Prostate gland (tissue), 2 donors: Measurements from ENCODE around the gene PRPF4. TPM values are rescaled to one million over a fixed set of nuclear protein-coding genes. Genes with fewer than 3 reads are reported as not detected.

Experiments
- DNase-seq: peaks from one replicate; pipeline ENCODE4 v3.0.0-alpha.2; 2019; ENCODE audit warnings: low spot score
- H3K27ac ChIP-seq, 2 donors: fragments of 200-600 bp; sonication (generic); 2 replicates each; pipeline ENCODE4 v1.5.1; 2017 to 2019
- H3K27me3 ChIP-seq: fragments of 200-600 bp; sonication (generic); replicated peaks from 2 replicates; pipeline ENCODE4 v1.5.1; 2019; ENCODE audit not compliant: insufficient read depth
- H3K36me3 ChIP-seq, 2 donors: fragments of 200-600 bp; sonication (generic); 1 replicate in 1 of 2; 2 replicates in 1 of 2; pipeline versions ENCODE4 v1.5.1 to v1.8.1; 2017 to 2019
- H3K4me1 ChIP-seq: fragments of 200-600 bp; sonication (generic); replicated peaks from 2 replicates; pipeline ENCODE4 v1.5.1; 2019
- H3K4me3 ChIP-seq, 2 donors: fragments of 200-600 bp; sonication (generic); 2 replicates each; pipeline ENCODE4 v1.5.1; 2017 to 2019
- H3K9me3 ChIP-seq: fragments of 200-600 bp; sonication (generic); 2 replicates; pipeline ENCODE4 v1.5.1; 2017
- CTCF ChIP-seq, 4 experiments: fragments of 200-600 bp in 2 of 4; fragments of 450-650 bp in 2 of 4; sonication (generic) in 2 of 4; IDR thresholded peaks; 1 replicate in 3 of 4; 2 replicates in 1 of 4; pipeline ENCODE4 v1.5.1; 2016 to 2019; ENCODE audit warnings: antibody characterized with exemption in 4 of 4, mild to moderate bottlenecking in 2 of 4, moderate library complexity in 2 of 4
- POLR2A ChIP-seq: fragments of 450-650 bp; IDR thresholded peaks from one replicate; pipeline ENCODE4 v1.6.1; 2016; ENCODE audit warnings: antibody characterized with exemption, mild to moderate bottlenecking
- POLR2AphosphoS5 ChIP-seq: sonication (generic); formaldehyde crosslinking; IDR thresholded peaks from one replicate; pipeline ENCODE4 v1.6.1; 2017; ENCODE audit warnings: antibody characterized with exemption
- WGBS: methylation state at CpG from one replicate; pipeline ENCODE4 v1.1.5; 2018; 5-methylcytosine and 5-hydroxymethylcytosine counted together
- intact Hi-C: fragments of 100-400 bp; cut with DNase I; formaldehyde crosslinking; loops from one replicate; pipeline ENCODE4 v1.14.2; 2022
- total RNA-seq, 2 donors: library from RNA; depleted of rRNA; stranded (reverse); fragments of >200 nt; gene quantifications; one replicate each; pipeline ENCODE4 v1.1.0, GENCODE V29; 2016

PRPF4 gene
- total RNA-seq, 2 donors from 2014 or later = 25.0 to 27.1 TPM

GRCh38 chr9:113237026-113237425 lies 38.4 kb upstream of the PRPF4 start:
- no peaks in the 10 kb centered on the region for H3K4me1 ChIP-seq
- no peak for DNase-seq
- H3K27me3 ChIP-seq = no peaks in the 10 kb centered on the region
- intact Hi-C loops = no loop called here
- 90% methylated on average over 4 of the region's 4 CpGs for WGBS
- no peaks in the 10 kb centered on the region for H3K36me3 ChIP-seq
- no peak overlapping the region for H3K4me3 ChIP-seq
- no peaks in the 10 kb centered on the region for H3K9me3 ChIP-seq
- no peak for TF ChIP-seq CTCF (IDR thresholded peaks at IDR 0.05)
- no peak overlapping the region for H3K27ac ChIP-seq

- TF ChIP-seq POLR2AphosphoS5 = no peak
- TF ChIP-seq POLR2A = no peak
- TF ChIP-seq CTCF (IDR thresholded peaks at IDR 0.05) = no peak
- DNase-seq = no peak
- intact Hi-C loops = no loop called here
- no peaks in the 10 kb centered on the region for H3K36me3 ChIP-seq
- no peaks in the 10 kb centered on the region for H3K4me1 ChIP-seq
- H3K4me3 ChIP-seq = no peak overlapping the region
- H3K27me3 ChIP-seq = no peaks in the 10 kb centered on the region
- H3K9me3 ChIP-seq = no peaks in the 10 kb centered on the region
- WGBS = 93% methylated on average over 10 of the region's 10 CpGs
- no peak overlapping the region for H3K27ac ChIP-seq
These were observed 37.1 kb upstream of the PRPF4 start for GRCh38 chr9:113238202-113238858.

DNA sequence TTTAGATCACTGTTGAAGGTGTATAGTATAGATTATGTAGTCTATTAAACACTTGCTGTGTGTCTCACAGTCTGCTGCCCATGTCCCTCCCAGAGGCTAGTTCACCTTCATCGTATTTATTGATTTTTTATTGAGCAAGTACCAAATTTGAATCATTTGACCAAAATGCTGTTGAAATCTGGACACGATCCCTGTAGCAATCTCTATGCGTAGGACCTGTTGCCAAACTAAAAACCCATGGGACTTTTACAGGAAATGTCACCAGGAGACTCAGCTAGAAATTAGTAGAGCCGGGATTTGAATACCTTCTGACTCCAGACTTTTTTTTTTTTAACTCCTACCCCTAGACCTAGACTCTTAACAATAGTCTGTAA lies 36.6 kb upstream of the PRPF4 start:
- Histone ChIP-seq H3K36me3 (no peaks in the 10 kb centered on the region), H3K27ac (no peak overlapping the region), H3K4me1 (no peaks in the 10 kb centered on the region), H3K27me3 (no peaks in the 10 kb centered on the region), H3K4me3 (no peak overlapping the region), H3K9me3 (no peaks in the 10 kb centered on the region)
- TF ChIP-seq POLR2AphosphoS5 (no peak), POLR2A (no peak), CTCF (IDR thresholded peaks at IDR 0.05) (no peak)
- intact Hi-C loops = no loop called here
- DNase-seq = no peak
- WGBS = 73% methylated on average over 4 of the region's 4 CpGs

GRCh38 chr9:113241161-113241560 lies 34.3 kb upstream of the PRPF4 start:
- no peak for DNase-seq
- 65% methylated on average over 2 of the region's 2 CpGs for WGBS
- Histone ChIP-seq H3K27me3 (no peaks in the 10 kb centered on the region), H3K4me3 (no peak overlapping the region), H3K27ac (no peak overlapping the region), H3K36me3 (no peaks in the 10 kb centered on the region), H3K4me1 (no peaks in the 10 kb centered on the region), H3K9me3 (no peaks in the 10 kb centered on the region)
- TF ChIP-seq CTCF (IDR thresholded peaks at IDR 0.05) (no peak), POLR2AphosphoS5 (no peak), POLR2A (no peak)
- intact Hi-C loops = no loop called here

DNA sequence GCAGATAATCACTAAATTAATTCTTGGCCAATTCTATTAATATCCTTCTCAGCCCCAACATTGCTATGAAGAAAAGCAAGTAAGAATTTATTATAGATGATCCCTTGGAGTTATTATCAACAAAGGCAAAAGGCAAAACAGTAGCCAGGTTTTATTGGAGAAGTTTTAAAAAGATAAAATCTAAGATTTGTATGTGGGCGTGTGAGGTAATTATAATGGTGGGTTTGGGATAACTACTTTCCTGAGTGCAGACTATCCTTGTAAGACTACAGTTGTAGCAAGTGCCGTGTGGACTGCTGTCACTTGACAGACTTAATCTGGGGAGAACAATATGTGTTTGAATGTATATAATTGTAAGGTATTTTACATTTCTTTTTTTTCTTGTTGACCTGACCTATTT lies 30.9 kb upstream of the PRPF4 start:
- no peak for DNase-seq
- 45% methylated on average over 2 of the region's 2 CpGs for WGBS

More for the DNA sequence above, 30.9 kb upstream of the PRPF4 start:
- no peaks in the 10 kb centered on the region for H3K9me3 ChIP-seq
- intact Hi-C loops = no loop called here
- H3K4me1 ChIP-seq = no peaks in the 10 kb centered on the region
- no peaks in the 10 kb centered on the region for H3K36me3 ChIP-seq
- no peak overlapping the region for H3K4me3 ChIP-seq
- no peak overlapping the region for H3K27ac ChIP-seq
- H3K27me3 ChIP-seq = no peaks in the 10 kb centered on the region
- TF ChIP-seq POLR2AphosphoS5 (no peak), CTCF (IDR thresholded peaks at IDR 0.05) (no peak), POLR2A (no peak)
